DND-41 (cell line): ENCODE measurements around the gene SLC39A5.

Experiments used
- EZH2 ChIP-seq: IDR thresholded peaks from 3 replicates; pipeline ENCODE4 v1.6.1; 2012; ENCODE audit warnings: borderline replicate concordance, low read depth, mild to moderate bottlenecking, moderate library complexity, low read length, inconsistent platforms; ENCODE audit not compliant: severe bottlenecking
- TF ChIP-seq, protein P1 (sequence below): IDR thresholded peaks from 2 replicates; pipeline ENCODE4 v1.5.1; 2012; ENCODE audit warnings: borderline replicate concordance, low read length, moderate library complexity, mild to moderate bottlenecking; ENCODE audit not compliant: poor library complexity, severe bottlenecking; ENCODE audit errors: extremely low read depth

DNA sequence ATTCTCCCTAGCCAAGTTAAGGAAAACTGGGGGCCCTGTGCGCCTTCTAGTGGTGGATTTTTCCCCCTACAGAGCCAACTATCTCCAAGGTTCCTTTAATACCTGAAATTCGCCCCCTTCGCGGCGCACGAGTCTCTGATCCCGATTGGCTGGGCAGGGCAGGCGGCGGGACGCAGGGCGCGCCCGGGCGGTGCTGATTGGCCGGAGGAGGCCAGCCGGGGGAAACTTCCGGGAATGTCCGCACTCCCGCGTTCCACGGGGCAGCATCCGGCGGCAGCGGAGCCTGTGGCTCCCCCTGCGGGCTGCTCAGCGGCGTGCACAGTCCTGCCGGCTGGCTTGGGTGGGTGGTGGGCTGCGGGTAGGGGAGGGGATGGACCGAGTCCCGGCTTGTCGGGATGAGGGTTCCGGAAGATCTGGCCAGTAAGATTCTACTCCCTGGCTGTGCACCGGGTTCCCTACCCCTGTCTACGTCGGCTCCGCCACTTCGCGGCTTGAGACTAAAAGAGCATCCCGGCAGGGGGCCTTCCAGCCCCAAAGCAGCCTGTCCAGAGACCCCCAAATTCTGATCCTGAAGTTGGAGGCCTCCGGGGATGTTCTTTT is 5.6 kb upstream of the SLC39A5 start, which contains the start of gene NABP2:
- TF ChIP-seq, protein P1, sequence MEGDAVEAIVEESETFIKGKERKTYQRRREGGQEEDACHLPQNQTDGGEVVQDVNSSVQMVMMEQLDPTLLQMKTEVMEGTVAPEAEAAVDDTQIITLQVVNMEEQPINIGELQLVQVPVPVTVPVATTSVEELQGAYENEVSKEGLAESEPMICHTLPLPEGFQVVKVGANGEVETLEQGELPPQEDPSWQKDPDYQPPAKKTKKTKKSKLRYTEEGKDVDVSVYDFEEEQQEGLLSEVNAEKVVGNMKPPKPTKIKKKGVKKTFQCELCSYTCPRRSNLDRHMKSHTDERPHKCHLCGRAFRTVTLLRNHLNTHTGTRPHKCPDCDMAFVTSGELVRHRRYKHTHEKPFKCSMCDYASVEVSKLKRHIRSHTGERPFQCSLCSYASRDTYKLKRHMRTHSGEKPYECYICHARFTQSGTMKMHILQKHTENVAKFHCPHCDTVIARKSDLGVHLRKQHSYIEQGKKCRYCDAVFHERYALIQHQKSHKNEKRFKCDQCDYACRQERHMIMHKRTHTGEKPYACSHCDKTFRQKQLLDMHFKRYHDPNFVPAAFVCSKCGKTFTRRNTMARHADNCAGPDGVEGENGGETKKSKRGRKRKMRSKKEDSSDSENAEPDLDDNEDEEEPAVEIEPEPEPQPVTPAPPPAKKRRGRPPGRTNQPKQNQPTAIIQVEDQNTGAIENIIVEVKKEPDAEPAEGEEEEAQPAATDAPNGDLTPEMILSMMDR = peak; percentile 80
- no peak for TF ChIP-seq EZH2
